Measurements from ENCODE around the gene GABARAP. TPM values are rescaled to one million over a fixed set of nuclear protein-coding genes. Genes with fewer than 3 reads are reported as not detected.

Gene GABARAP
- total RNA-seq, 1 experiment from 2014 or later = 228 TPM

DNA sequence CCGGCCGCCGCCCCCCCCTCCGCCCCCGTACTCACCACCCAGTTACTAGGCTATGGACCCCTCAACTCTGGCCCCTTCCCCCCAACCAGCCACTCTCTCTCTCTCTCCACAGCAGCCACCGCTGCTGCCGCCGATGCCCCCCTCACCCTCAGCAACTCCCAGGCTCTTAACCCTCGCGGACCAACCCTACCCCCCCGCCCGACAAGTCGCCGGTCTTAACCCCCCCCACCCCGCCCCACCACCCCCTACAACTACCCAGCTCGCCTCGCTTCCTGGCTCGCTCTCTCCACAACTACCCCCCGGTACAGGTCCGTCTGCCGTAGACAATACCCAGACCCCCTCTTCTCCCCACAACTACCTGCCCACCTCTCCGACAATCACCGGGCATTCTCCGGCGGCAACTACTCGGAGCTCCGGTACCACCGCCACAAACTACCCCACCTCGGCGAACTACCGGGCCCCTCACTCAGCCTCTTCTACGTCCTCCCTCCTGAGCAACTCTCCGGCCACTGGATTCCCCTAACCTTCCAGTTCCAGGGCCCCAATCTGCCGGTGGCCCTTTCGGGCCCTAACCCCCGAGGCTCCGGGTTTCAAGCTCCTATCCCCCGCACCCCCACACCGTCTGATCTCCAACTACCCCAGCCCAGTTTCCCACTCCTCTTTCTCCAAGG, 3.7 kb downstream of the GABARAP start:
- ATAC-seq = no peak
- Mint-ChIP-seq H3K4me1 (peaks cover 41% of the 10 kb centered on the region), H3K27me3 (ENCODE audit: low read depth) (no peaks in the 10 kb centered on the region), H3K4me3 (peak overlapping the region; percentile 95), H3K36me3 (peaks cover 29% of the 10 kb centered on the region), H3K27ac (peak overlapping the region; percentile 93), H3K9me3 (no peaks in the 10 kb centered on the region)
- DNase-seq (ENCODE audit: low spot score) = no peak
- ChIA-PET CTCF (interaction anchor here (2.0 to 6.0 kb wide), 3 partner anchors 18 to 42 kb away, joined by 10 to 36 read pairs (median 13); partner anchors contain the start of genes ACADVL and DLG4), POLR2A (interaction anchor here (1.6 to 1.8 kb wide), 2 partner anchors 18 to 91 kb away, joined by 4 to 8 read pairs; partner anchors contain the start of genes ACADVL and NEURL4)
- TF ChIP-seq, protein P1, sequence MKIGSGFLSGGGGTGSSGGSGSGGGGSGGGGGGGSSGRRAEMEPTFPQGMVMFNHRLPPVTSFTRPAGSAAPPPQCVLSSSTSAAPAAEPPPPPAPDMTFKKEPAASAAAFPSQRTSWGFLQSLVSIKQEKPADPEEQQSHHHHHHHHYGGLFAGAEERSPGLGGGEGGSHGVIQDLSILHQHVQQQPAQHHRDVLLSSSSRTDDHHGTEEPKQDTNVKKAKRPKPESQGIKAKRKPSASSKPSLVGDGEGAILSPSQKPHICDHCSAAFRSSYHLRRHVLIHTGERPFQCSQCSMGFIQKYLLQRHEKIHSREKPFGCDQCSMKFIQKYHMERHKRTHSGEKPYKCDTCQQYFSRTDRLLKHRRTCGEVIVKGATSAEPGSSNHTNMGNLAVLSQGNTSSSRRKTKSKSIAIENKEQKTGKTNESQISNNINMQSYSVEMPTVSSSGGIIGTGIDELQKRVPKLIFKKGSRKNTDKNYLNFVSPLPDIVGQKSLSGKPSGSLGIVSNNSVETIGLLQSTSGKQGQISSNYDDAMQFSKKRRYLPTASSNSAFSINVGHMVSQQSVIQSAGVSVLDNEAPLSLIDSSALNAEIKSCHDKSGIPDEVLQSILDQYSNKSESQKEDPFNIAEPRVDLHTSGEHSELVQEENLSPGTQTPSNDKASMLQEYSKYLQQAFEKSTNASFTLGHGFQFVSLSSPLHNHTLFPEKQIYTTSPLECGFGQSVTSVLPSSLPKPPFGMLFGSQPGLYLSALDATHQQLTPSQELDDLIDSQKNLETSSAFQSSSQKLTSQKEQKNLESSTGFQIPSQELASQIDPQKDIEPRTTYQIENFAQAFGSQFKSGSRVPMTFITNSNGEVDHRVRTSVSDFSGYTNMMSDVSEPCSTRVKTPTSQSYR (CRISPR knock-in tag; IDR thresholded peaks at IDR 0.05) = no peak

DNA sequence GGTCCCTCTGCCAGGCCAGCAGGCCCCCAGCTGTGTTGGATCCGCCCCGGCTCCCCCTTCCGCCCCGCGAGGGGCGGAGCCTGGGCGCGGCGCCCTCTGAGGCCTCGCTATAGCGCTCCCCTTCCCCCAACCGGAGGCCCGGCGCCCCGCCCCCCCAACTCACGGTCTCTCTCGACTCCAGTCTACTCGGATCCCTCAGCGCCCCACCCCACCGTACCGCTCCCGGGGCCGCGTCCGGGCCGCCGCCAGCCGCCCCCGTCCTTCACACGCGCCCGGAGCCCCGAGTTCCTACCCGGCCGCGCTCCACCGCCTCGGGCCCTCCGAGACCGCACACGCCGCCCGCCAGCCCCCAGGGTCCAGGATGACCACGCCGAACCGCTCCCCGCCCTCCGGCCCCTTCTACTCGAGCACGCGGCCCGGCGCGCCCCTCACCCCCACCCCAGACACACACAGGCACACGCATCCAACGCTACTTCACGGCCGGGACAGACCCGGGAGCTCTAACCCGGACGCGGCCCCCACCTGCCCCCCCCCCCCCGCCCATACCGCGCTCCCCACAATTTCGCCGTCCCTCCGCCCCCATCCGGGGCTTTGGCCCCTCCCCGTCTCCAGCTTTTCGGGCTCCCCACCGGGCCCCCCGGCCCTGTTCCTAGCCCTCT, 4.4 kb downstream of the GABARAP start:
- Mint-ChIP-seq H3K4me3 (peak overlapping the region; percentile 95), H3K27me3 (ENCODE audit: low read depth) (no peaks in the 10 kb centered on the region), H3K4me1 (peaks cover 41% of the 10 kb centered on the region), H3K36me3 (peaks cover 29% of the 10 kb centered on the region), H3K27ac (peak overlapping the region; percentile 15; the same call in 1 of the 2 replicates), H3K9me3 (no peaks in the 10 kb centered on the region)
- ATAC-seq = peak; percentile 9
- peak; percentile 89 for DNase-seq (ENCODE audit: low spot score)
- TF ChIP-seq ZNF232 (CRISPR knock-in tag; IDR thresholded peaks at IDR 0.05) = 0 out of 2 replicates have a peak, but pooled peaks have one; percentile 32
- TF ChIP-seq, protein P2, sequence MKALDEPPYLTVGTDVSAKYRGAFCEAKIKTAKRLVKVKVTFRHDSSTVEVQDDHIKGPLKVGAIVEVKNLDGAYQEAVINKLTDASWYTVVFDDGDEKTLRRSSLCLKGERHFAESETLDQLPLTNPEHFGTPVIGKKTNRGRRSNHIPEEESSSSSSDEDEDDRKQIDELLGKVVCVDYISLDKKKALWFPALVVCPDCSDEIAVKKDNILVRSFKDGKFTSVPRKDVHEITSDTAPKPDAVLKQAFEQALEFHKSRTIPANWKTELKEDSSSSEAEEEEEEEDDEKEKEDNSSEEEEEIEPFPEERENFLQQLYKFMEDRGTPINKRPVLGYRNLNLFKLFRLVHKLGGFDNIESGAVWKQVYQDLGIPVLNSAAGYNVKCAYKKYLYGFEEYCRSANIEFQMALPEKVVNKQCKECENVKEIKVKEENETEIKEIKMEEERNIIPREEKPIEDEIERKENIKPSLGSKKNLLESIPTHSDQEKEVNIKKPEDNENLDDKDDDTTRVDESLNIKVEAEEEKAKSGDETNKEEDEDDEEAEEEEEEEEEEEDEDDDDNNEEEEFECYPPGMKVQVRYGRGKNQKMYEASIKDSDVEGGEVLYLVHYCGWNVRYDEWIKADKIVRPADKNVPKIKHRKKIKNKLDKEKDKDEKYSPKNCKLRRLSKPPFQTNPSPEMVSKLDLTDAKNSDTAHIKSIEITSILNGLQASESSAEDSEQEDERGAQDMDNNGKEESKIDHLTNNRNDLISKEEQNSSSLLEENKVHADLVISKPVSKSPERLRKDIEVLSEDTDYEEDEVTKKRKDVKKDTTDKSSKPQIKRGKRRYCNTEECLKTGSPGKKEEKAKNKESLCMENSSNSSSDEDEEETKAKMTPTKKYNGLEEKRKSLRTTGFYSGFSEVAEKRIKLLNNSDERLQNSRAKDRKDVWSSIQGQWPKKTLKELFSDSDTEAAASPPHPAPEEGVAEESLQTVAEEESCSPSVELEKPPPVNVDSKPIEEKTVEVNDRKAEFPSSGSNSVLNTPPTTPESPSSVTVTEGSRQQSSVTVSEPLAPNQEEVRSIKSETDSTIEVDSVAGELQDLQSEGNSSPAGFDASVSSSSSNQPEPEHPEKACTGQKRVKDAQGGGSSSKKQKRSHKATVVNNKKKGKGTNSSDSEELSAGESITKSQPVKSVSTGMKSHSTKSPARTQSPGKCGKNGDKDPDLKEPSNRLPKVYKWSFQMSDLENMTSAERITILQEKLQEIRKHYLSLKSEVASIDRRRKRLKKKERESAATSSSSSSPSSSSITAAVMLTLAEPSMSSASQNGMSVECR (CRISPR knock-in tag; IDR thresholded peaks at IDR 0.05; ENCODE audit: borderline replicate concordance) = 0 out of 2 replicates have a peak, but pooled peaks have one; percentile 18
- TF ChIP-seq, protein P3, sequence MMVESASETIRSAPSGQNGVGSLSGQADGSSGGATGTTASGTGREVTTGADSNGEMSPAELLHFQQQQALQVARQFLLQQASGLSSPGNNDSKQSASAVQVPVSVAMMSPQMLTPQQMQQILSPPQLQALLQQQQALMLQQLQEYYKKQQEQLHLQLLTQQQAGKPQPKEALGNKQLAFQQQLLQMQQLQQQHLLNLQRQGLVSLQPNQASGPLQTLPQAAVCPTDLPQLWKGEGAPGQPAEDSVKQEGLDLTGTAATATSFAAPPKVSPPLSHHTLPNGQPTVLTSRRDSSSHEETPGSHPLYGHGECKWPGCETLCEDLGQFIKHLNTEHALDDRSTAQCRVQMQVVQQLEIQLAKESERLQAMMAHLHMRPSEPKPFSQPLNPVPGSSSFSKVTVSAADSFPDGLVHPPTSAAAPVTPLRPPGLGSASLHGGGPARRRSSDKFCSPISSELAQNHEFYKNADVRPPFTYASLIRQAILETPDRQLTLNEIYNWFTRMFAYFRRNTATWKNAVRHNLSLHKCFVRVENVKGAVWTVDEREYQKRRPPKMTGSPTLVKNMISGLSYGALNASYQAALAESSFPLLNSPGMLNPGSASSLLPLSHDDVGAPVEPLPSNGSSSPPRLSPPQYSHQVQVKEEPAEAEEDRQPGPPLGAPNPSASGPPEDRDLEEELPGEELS (CRISPR knock-in tag; IDR thresholded peaks at IDR 0.05) = peak; percentile 59; the same call in 1 of the 2 replicates
- TF ChIP-seq SMAD3 (CRISPR knock-in tag; IDR thresholded peaks at IDR 0.05; ENCODE audit: borderline replicate concordance) = no peak
- 0 out of 2 replicates have a peak, but pooled peaks have one; percentile 32 for TF ChIP-seq KAT7 (CRISPR knock-in tag; IDR thresholded peaks at IDR 0.05; ENCODE audit: borderline replicate concordance)
- TF ChIP-seq SP1 (CRISPR knock-in tag; conservative IDR thresholded peaks at IDR 0.05) = peak; percentile 72
- POLR2A ChIA-PET = interaction anchor here (0.5 to 1.8 kb wide), 4 partner anchors 17 to 166 kb away, joined by 3 to 8 read pairs (median 4); partner anchors contain the start of genes ACADVL, ACAP1, NEURL4 and TMEM256
- CTCF ChIA-PET = interaction anchor here (2.0 to 6.0 kb wide), 3 partner anchors 17 to 43 kb away, joined by 10 to 36 read pairs (median 13); partner anchors contain the start of genes ACADVL and DLG4

DNA sequence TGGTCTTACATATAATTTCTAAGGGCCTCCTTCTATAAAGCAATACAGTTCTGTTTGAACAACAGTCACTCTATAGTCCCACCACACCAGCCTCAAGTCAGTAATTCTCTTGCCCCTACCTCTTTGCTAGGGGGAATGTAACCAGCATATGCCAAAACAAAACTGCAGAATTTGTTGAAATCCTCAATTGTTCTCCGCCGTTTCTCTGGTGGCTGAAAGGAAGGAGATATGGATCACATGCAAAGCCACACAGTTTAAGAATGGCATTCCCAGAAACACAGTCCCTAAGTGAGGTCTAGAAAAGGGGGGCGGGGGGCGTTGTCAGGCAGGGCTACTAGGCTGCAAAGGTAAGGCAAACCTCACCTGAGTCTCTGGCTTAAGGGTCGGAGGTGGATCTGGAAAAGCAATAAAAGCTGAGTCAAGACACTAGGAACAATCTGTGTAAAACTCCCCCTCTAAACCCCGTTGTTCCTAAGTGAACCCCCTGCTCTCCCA, 4.9 kb downstream of the GABARAP start:
- ATAC-seq (no peak), DNase-seq (ENCODE audit: low spot score) (no peak)
- no peak for TF ChIP-seq MYBL2 (CRISPR knock-in tag; IDR thresholded peaks at IDR 0.05)
- Mint-ChIP-seq H3K36me3 (peaks cover 29% of the 10 kb centered on the region), H3K27me3 (ENCODE audit: low read depth) (no peaks in the 10 kb centered on the region), H3K4me3 (peak overlapping the region; percentile 95), H3K9me3 (no peaks in the 10 kb centered on the region), H3K27ac (peak overlapping the region; percentile 15), H3K4me1 (peaks cover 44% of the 10 kb centered on the region)
- POLR2A ChIA-PET = interaction anchor here (0.5 to 0.6 kb wide), 2 partner anchors 99 to 167 kb away, joined by 3 to 4 read pairs; partner anchors contain the start of genes ACAP1 and TMEM256
- CTCF ChIA-PET = interaction anchor here (2.0 to 6.0 kb wide), 3 partner anchors 17 to 43 kb away, joined by 10 to 36 read pairs (median 13); partner anchors contain the start of genes ACADVL and DLG4

Measured in WTC11 (cell line).